IMR-90 (cell line): ENCODE results near the gene NEURL1B. TPM values are rescaled to one million over a fixed set of nuclear protein-coding genes. Genes with fewer than 3 reads are reported as not detected.

Experiments
- ATAC-seq: fragments of 200-7000 bp; cut with Tn5 transposase; 2 replicates; pipeline ENCODE4 v1.9.1; 2020; ENCODE audit warnings: low read depth, mild to moderate bottlenecking, moderate library complexity
- BruUV-seq: library from RNA; stranded (reverse); fragments of 400-500 nt; replicated peaks from 2 replicates; lab custom pipeline; 2021; lab: Mats Ljungman, UMichigan
- CTCF ChIA-PET: fragments of 300-600 bp; formaldehyde crosslinking; extraction: SDS; loops from one replicate; lab custom pipeline; 2021; ENCODE audit warnings: antibody characterized with exemption; lab: Yijun Ruan, JAX
- POLR2A ChIA-PET: fragments of 300-600 bp; sonication (Branson Sonifier 250); formaldehyde crosslinking; loops from one replicate; lab custom pipeline; 2022; ENCODE audit warnings: antibody characterized with exemption; ENCODE audit not compliant: unreplicated experiment; lab: Charles Lee
- DNase-seq: peaks from one replicate; pipeline ENCODE4 v3.0.0; 2013
- H2AFZ ChIP-seq: replicated peaks from 2 replicates; pipeline ENCODE3; 2013; ENCODE audit warnings: low read length, mild to moderate bottlenecking; ENCODE audit not compliant: poor library complexity
- H2AK5ac ChIP-seq: 2 replicates; pipeline ENCODE4 v1.6.1; 2013; ENCODE audit warnings: low read depth, low read length, inconsistent platforms
- H2AK9ac ChIP-seq: replicated peaks from 2 replicates; pipeline ENCODE3; 2013; ENCODE audit warnings: mild to moderate bottlenecking, low read depth, low read length, moderate library complexity; ENCODE audit not compliant: poor library complexity
- H2BK120ac ChIP-seq: 2 replicates; pipeline ENCODE4 v1.6.1; 2013; ENCODE audit warnings: low read depth, low read length, inconsistent platforms
- H2BK15ac ChIP-seq: 3 replicates; pipeline ENCODE4 v1.6.1; 2013; ENCODE audit warnings: low read depth, low read length, inconsistent platforms
- H2BK20ac ChIP-seq: 2 replicates; pipeline ENCODE4 v1.6.1; 2013; ENCODE audit warnings: low read depth, mild to moderate bottlenecking, inconsistent platforms, low read length, moderate library complexity
- H2BK5ac ChIP-seq: 2 replicates; pipeline ENCODE4 v1.6.1; 2013; ENCODE audit warnings: mild to moderate bottlenecking, low read depth, low read length, inconsistent platforms; ENCODE audit not compliant: poor library complexity, severe bottlenecking
- H3K14ac ChIP-seq: replicated peaks from 2 replicates; pipeline ENCODE4 v1.6.1; 2013; ENCODE audit warnings: low read depth, low read length, inconsistent platforms
- H3K18ac ChIP-seq: 2 replicates; pipeline ENCODE4 v1.6.1; 2013; ENCODE audit warnings: low read depth, low read length, control low read depth
- H3K23ac ChIP-seq: 2 replicates; pipeline ENCODE4 v1.6.1; 2013; ENCODE audit warnings: low read depth, low read length, inconsistent platforms
- H3K27ac ChIP-seq: 2 replicates; pipeline ENCODE4 v1.5.1; 2013; ENCODE audit warnings: mild to moderate bottlenecking, control low read depth, low read length; ENCODE audit not compliant: insufficient read depth
- H3K27me3 ChIP-seq: 2 replicates; pipeline ENCODE4 v1.6.1; 2013; ENCODE audit warnings: low read length; ENCODE audit not compliant: control insufficient read depth, insufficient read depth
- H3K36me3 ChIP-seq: 2 replicates; pipeline ENCODE4 v1.6.1; 2013; ENCODE audit warnings: low read length, mixed read lengths; ENCODE audit not compliant: control insufficient read depth, insufficient read depth
- H3K4ac ChIP-seq: 2 replicates; pipeline ENCODE4 v1.6.1; 2013; ENCODE audit warnings: low read depth, low read length, inconsistent platforms
- H3K4me1 ChIP-seq: 2 replicates; pipeline ENCODE4 v1.6.1; 2013; ENCODE audit warnings: low read length, mixed read lengths; ENCODE audit not compliant: control insufficient read depth, insufficient read depth
- H3K4me2 ChIP-seq: 2 replicates; pipeline ENCODE4 v1.6.1; 2013; ENCODE audit warnings: low read depth, mild to moderate bottlenecking, control low read depth, low read length, moderate library complexity
- H3K4me3 ChIP-seq: 2 replicates; pipeline ENCODE4 v1.5.1; 2013; ENCODE audit warnings: low read depth, mild to moderate bottlenecking, control low read depth, low read length, moderate library complexity; ENCODE audit not compliant: insufficient read depth
- H3K56ac ChIP-seq: 2 replicates; pipeline ENCODE4 v1.6.1; 2013; ENCODE audit warnings: low read length, inconsistent platforms; ENCODE audit not compliant: insufficient read depth; ENCODE audit errors: extremely low read depth
- H3K79me1 ChIP-seq, 2 experiments: 2 replicates each; pipeline ENCODE4 v1.6.1; 2013; ENCODE audit warnings: low read length in 2 of 2, inconsistent platforms in 1 of 2, low read depth in 1 of 2
- H3K9ac ChIP-seq: 2 replicates; pipeline ENCODE4 v1.6.1; 2013; ENCODE audit warnings: low read depth, low read length, control low read depth
- H3K9me1 ChIP-seq: 2 replicates; pipeline ENCODE4 v1.6.1; 2013; ENCODE audit warnings: low read length, inconsistent platforms; ENCODE audit not compliant: insufficient read depth
- H3K9me3 ChIP-seq: 2 replicates; pipeline ENCODE4 v1.6.1; 2013; ENCODE audit warnings: low read length; ENCODE audit not compliant: control insufficient read depth, insufficient read depth
- H4K20me1 ChIP-seq: 2 replicates; pipeline ENCODE4 v1.6.1; 2013; ENCODE audit warnings: low read length, inconsistent platforms; ENCODE audit not compliant: insufficient read depth
- H4K5ac ChIP-seq: 2 replicates; pipeline ENCODE4 v1.6.1; 2013; ENCODE audit warnings: mild to moderate bottlenecking, low read depth, low read length, control low read depth
- H4K8ac ChIP-seq, 2 experiments: 2 replicates each; pipeline ENCODE4 v1.6.1; 2013; ENCODE audit warnings: low read depth in 2 of 2, low read length in 2 of 2, control low read depth in 1 of 2, inconsistent platforms in 1 of 2
- H4K91ac ChIP-seq: 2 replicates; pipeline ENCODE4 v1.6.1; 2013; ENCODE audit warnings: low read depth, low read length, inconsistent platforms; ENCODE audit not compliant: insufficient read depth
- BHLHE40 ChIP-seq: fragments of 150-350 bp; IDR thresholded peaks from 2 replicates; pipeline ENCODE4 v1.6.1; 2016; ENCODE audit warnings: mild to moderate bottlenecking, low read depth, low read length
- CEBPB ChIP-seq: IDR thresholded peaks from 2 replicates; pipeline ENCODE4 v1.6.1; 2012; ENCODE audit warnings: low read depth, low read length, improper control_type of control experiment
- CHD1 ChIP-seq: IDR thresholded peaks from 2 replicates; pipeline ENCODE4 v1.6.1; 2012; ENCODE audit warnings: low read depth, low read length, improper control_type of control experiment
- FOS ChIP-seq: fragments of 150-350 bp; IDR thresholded peaks from 2 replicates; pipeline ENCODE4 v1.6.1; 2016; ENCODE audit warnings: low read depth, low read length
- MAFK ChIP-seq: IDR thresholded peaks from 2 replicates; pipeline ENCODE4 v1.6.1; 2012; ENCODE audit warnings: low read depth, low read length, improper control_type of control experiment
- MAZ ChIP-seq: IDR thresholded peaks from 2 replicates; pipeline ENCODE4 v1.6.1; 2012; ENCODE audit warnings: low read depth, mild to moderate bottlenecking, low read length, improper control_type of control experiment, moderate library complexity, borderline replicate concordance
- MXI1 ChIP-seq: IDR thresholded peaks from 2 replicates; pipeline ENCODE4 v1.6.1; 2012; ENCODE audit warnings: low read depth, mild to moderate bottlenecking, low read length, moderate library complexity, borderline replicate concordance
- NFE2L2 ChIP-seq: fragments of 150-350 bp; IDR thresholded peaks from 2 replicates; pipeline ENCODE4 v1.6.1; 2016; ENCODE audit warnings: low read depth, mild to moderate bottlenecking, low read length
- POLR2A ChIP-seq: IDR thresholded peaks from 2 replicates; pipeline ENCODE4 v1.6.1; 2012; ENCODE audit warnings: mild to moderate bottlenecking, low read depth, low read length
- RAD21 ChIP-seq: IDR thresholded peaks from 2 replicates; pipeline ENCODE4 v1.6.1; 2012; ENCODE audit warnings: low read length, improper control_type of control experiment
- RCOR1 ChIP-seq: IDR thresholded peaks from 2 replicates; pipeline ENCODE4 v1.6.1; 2012; ENCODE audit warnings: mild to moderate bottlenecking, low read length, improper control_type of control experiment; ENCODE audit not compliant: insufficient replicate concordance
- RFX5 ChIP-seq: IDR thresholded peaks from 2 replicates; pipeline ENCODE4 v1.8.0; 2012; ENCODE audit warnings: low read depth, mild to moderate bottlenecking, low read length, moderate library complexity
- SMC3 ChIP-seq: fragments of 150-350 bp; IDR thresholded peaks from 2 replicates; pipeline ENCODE4 v1.6.1; 2016; ENCODE audit warnings: low read depth, mild to moderate bottlenecking, antibody characterized with exemption, low read length, moderate library complexity
- WGBS, 2 experiments: methylation state at CpG; one replicate each; pipeline versions ENCODE4 v1.1.5 to v1.1.7; 2013; ENCODE audit warnings: missing lambda C conversion rate in 2 of 2; ENCODE audit not compliant: insufficient read length in 1 of 2; ENCODE audit errors: extremely low coverage in 2 of 2; 5-methylcytosine and 5-hydroxymethylcytosine counted together
- dilution Hi-C: fragments of 300-500 bp; cut with HindIII; formaldehyde crosslinking; loops from one replicate; pipeline ENCODE4 v1.14.3; 2018; ENCODE audit warnings: low sequenced_read_pairs; ENCODE audit not compliant: unreplicated experiment
- in situ Hi-C: fragments of 300-500 bp; cut with MboI; formaldehyde crosslinking; loops from 3 replicates; pipeline ENCODE4 v1.14.3; 2019; ENCODE audit warnings: low sequenced_read_pairs, inconsistent platforms, mixed read lengths
- intact Hi-C: fragments of 100-400 bp; cut with micrococcal nuclease; formaldehyde crosslinking; loops from 2 replicates; pipeline ENCODE4 v1.10.0; 2022
- polyA plus RNA-seq, 3 experiments: library from polyadenylated mRNA; depleted of rRNA; stranded (reverse); fragments of >200 nt; gene quantifications; 2 replicates each; pipeline ENCODE4 v1.2.3, GENCODE V29; 2012; ENCODE audit warnings: low replicate concordance in 1 of 3
- total RNA-seq: library from RNA; depleted of rRNA; stranded (reverse); fragments of >200 nt; gene quantifications from 2 replicates; pipeline ENCODE4 v1.2.3, GENCODE V29; 2012
- TF ChIP-seq, protein P1 (sequence below): conservative IDR thresholded peaks from 2 replicates; pipeline ENCODE4 v1.5.1; 2012; ENCODE audit warnings: mild to moderate bottlenecking, low read depth, low read length, improper control_type of control experiment
- TF ChIP-seq, protein P2 (sequence below): fragments of 150-350 bp; IDR thresholded peaks from 2 replicates; pipeline ENCODE4 v1.6.1; 2016; ENCODE audit warnings: low read depth, mild to moderate bottlenecking, low read length, moderate library complexity, borderline replicate concordance

Gene NEURL1B
- total and polyA plus RNA-seq, 2 of the 4 experiments (the other 2 are of a cell fraction) = 1.8 to 2.8 TPM

DNA sequence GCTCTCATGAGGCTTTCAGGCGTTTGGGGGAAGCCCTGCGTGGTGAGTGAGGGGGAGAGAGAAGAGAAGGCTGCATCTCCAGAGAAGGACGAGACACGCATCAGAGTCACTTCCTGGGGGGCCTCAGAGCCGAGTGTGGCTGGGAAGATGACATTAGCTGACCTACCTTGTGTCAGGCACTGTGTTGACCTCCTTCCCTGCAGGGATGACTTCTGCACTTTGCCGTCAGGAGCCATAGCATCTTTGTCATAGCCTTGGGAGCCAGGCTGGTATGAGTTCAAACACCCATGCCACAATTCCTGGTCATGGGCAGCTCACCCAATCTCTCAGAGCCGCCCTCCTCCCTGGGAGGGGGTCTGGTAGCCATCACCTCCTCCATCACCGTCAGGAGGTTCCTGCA lies 17.3 kb downstream of the NEURL1B start:
- no TSS peak for BruUV-seq
- intact Hi-C loops (no loop called here), in situ Hi-C loops (no loop called here), dilution Hi-C loops (no loop called here)
- Histone ChIP-seq H3K9me1 (peaks cover 19% of the 10 kb centered on the region; the same call in 1 of the 2 replicates), H2BK5ac (peak overlapping the region; percentile 21), H4K20me1 (no peaks in the 10 kb centered on the region), H4K91ac (peak overlapping the region; percentile 67), H2AFZ (peak overlapping the region; percentile 1), H2BK15ac (peak overlapping the region; percentile 23; the same call in 2 of the 3 replicates), H2AK5ac (peak overlapping the region; percentile 95; the same call in 1 of the 2 replicates), H3K18ac (peak overlapping the region; percentile 10; the same call in 1 of the 2 replicates), H3K4me2 (no peak overlapping the region), H4K8ac (peak overlapping the region; percentile 45 to 94; a peak in 3 of 4 replicates), H3K9ac (no peak overlapping the region), H2AK9ac (peak overlapping the region; percentile 66), H3K4me3 (no peak overlapping the region), H3K23ac (peak overlapping the region; percentile 13; the same call in 1 of the 2 replicates), H3K56ac (no peak overlapping the region), H2BK20ac (peak overlapping the region; percentile 51), H3K36me3 (no peaks in the 10 kb centered on the region; the same call in 1 of the 2 replicates), H3K14ac (peak overlapping the region; percentile 56), H3K79me1 (peaks cover 20 to 48% of the 10 kb centered on the region in 2 experiments; a peak in 3 of 4 replicates), H3K27me3 (no peaks in the 10 kb centered on the region), H3K9me3 (peaks cover 8% of the 10 kb centered on the region), H2BK120ac (peak overlapping the region; percentile 94), H3K4me1 (peaks cover 27% of the 10 kb centered on the region), H3K27ac (peak overlapping the region; percentile 91), H3K4ac (peak overlapping the region; percentile 97), H4K5ac (peak overlapping the region; percentile 13)
- CTCF ChIA-PET = no interaction called here
- POLR2A ChIA-PET = no interaction called here
- ATAC-seq (no peak), DNase-seq (no peak)
- no CpG with 5 or more reads among the region's 8 CpGs for WGBS, 2 experiments
- no peak for TF ChIP-seq CEBPB
- TF ChIP-seq RCOR1 = no peak
- TF ChIP-seq MXI1 = no peak
- TF ChIP-seq FOS = no peak
- no peak for TF ChIP-seq CHD1
- TF ChIP-seq, protein P1, sequence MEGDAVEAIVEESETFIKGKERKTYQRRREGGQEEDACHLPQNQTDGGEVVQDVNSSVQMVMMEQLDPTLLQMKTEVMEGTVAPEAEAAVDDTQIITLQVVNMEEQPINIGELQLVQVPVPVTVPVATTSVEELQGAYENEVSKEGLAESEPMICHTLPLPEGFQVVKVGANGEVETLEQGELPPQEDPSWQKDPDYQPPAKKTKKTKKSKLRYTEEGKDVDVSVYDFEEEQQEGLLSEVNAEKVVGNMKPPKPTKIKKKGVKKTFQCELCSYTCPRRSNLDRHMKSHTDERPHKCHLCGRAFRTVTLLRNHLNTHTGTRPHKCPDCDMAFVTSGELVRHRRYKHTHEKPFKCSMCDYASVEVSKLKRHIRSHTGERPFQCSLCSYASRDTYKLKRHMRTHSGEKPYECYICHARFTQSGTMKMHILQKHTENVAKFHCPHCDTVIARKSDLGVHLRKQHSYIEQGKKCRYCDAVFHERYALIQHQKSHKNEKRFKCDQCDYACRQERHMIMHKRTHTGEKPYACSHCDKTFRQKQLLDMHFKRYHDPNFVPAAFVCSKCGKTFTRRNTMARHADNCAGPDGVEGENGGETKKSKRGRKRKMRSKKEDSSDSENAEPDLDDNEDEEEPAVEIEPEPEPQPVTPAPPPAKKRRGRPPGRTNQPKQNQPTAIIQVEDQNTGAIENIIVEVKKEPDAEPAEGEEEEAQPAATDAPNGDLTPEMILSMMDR = no peak
- TF ChIP-seq NFE2L2 = no peak
- no peak for TF ChIP-seq BHLHE40
- no peak for TF ChIP-seq RFX5
- no peak for TF ChIP-seq RAD21
- no peak for TF ChIP-seq MAZ
- TF ChIP-seq, protein P2, sequence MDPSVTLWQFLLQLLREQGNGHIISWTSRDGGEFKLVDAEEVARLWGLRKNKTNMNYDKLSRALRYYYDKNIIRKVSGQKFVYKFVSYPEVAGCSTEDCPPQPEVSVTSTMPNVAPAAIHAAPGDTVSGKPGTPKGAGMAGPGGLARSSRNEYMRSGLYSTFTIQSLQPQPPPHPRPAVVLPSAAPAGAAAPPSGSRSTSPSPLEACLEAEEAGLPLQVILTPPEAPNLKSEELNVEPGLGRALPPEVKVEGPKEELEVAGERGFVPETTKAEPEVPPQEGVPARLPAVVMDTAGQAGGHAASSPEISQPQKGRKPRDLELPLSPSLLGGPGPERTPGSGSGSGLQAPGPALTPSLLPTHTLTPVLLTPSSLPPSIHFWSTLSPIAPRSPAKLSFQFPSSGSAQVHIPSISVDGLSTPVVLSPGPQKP = no peak
- TF ChIP-seq MAFK = no peak
- TF ChIP-seq SMC3 = no peak
- no peak for TF ChIP-seq POLR2A
